ENCODE results near the gene CTSD.

CTSD gene

DNA sequence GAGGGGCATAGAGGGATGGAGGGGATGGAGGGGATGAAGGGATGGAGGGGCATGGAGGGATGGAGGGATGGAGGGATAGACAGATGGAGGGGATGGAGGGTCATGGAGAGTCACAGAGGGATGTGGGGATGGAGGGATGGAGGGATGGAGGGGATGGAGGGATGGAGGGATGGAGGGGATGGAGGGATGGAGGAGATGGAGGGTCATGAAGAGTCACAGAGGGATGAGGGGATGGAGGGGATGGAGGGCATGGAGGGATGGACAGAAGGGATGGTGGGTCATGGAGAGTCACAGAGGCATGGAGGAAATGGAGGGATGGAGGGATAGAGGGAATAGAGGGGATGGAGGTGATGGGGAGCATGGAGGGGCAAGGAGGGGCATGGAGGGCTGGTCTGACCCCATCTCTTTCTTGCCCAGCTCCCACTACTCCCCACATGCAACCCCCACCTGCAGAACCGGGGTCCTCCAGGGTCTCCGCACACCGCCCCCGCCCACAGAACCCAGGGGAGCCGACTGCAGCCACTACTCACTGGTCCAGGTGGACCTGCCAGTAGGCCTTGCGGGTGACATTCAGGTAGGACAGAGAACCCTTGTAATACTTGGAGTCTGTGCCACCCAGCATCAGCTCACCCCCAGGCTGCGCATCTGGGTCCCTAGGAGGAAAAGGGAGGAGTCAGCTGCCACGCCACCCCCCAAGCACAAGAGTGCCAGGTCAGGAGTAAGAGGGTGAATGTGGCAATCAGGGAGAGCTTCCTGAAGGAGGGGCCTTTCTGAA, 9.2 kb downstream of the CTSD start:
- no peak for DNase-seq

GRCh38 chr11:1753929-1754305, 9.8 kb downstream of the CTSD start:
- DNase-seq = no peak

DNA sequence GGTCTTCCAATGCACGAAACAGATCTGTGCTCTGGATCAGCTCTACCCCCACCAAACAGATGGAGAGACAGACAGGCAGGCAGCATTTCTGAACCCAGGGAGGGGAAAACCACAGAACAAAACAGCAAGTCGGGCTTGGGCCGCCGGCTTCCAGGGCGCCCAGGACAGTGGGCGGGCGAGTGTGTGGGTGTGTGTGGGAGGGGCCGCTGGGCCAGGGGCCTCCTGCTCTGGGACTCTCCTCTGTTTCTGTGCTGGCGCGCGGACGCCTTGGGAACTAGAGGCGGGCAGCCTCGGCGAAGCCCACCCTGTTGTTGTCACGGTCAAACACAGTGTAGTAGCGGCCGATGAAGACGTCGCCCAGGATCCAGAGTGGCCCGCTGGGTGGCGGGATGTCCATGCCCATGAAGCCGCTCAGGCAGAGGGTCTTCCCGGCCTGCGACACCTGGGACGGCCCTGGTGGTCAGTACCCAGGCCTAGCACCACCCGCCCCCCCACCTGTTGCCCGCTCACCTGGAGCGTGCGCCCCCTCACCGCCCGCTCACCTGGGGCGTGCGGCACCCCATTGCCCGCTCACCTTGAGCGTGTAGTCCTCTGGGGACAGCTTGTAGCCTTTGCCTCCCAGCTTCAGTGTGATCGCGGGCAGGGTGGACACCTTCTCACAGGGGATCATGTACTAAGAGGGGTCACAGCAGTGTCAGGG, 10.3 kb downstream of the CTSD start:
- DNase-seq = no peak

DNA sequence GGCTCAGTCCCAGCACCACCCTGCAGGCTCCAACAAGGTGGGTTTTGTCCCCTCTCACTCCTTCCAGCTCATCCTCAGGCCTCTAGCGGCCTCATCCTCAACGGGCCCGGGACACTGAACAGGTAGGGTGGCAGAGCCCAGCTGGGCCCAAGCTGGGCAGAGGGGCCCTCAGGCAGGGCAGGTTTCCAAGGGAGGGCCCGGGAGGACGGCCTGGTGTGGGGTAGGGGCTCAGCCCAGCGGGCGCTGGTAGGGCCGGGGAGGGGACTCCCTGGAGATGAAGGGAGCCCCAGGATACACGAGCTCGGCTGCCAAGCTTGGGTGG, 10.9 kb downstream of the CTSD start:
- DNase-seq = no peak

DNA sequence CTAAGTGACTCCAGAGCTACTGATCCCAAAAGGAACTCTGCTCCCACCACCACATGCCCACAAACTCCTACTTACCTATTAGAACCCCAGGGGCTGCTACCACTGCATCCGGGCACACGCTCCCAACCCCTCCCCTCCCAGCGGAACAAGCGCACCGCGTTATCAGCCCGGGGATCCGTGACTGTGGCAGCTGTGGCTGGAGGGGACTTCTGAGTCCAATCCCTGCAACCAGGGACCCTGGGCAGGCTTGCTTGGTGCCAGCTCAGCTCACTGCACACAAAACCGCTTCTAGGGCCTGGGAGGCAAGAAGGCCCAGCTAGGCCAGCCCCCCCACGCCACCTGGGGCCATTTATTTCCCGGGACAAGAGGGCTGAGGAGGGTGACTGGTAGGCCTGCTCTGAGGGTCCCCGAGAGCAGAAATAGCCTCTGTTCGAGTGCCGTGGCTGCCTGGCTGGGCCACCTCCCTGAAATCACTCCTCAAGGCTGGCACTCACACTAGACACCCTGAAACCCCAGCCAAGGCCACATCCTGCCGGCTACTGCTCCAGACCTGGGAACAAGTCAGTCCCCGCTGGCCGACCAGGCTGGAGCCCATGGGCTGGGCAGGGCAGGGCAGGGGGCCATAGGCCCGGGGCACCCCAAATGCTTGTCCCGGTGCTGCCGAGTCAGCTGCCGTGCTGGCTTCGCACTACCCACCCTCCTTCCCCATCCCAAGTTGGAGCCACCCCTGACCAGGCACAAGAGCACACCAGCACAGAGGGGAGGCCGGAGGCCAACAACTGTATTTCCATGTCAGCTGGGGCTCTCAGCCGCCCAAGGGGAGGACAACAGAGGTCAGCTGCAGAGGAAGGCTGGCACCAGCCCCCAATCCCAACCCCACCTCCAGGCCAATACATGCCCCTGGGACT, 11.5 kb downstream of the CTSD start:
- DNase-seq = no peak

- DNase-seq = no peak
These were observed 12.2 kb downstream of the CTSD start for GRCh38 chr11:1751531-1751921.

- no peak for DNase-seq
These were observed 12.7 kb downstream of the CTSD start for GRCh38 chr11:1750840-1751530.

GRCh38 chr11:1750481-1750839, 13.3 kb downstream of the CTSD start, which contains the start of gene IFITM10:
IFITM10 (minus strand) TSS chr11:1750595; CDS start chr11:1750442, 153 bp downstream.
- no peak for DNase-seq

DNA sequence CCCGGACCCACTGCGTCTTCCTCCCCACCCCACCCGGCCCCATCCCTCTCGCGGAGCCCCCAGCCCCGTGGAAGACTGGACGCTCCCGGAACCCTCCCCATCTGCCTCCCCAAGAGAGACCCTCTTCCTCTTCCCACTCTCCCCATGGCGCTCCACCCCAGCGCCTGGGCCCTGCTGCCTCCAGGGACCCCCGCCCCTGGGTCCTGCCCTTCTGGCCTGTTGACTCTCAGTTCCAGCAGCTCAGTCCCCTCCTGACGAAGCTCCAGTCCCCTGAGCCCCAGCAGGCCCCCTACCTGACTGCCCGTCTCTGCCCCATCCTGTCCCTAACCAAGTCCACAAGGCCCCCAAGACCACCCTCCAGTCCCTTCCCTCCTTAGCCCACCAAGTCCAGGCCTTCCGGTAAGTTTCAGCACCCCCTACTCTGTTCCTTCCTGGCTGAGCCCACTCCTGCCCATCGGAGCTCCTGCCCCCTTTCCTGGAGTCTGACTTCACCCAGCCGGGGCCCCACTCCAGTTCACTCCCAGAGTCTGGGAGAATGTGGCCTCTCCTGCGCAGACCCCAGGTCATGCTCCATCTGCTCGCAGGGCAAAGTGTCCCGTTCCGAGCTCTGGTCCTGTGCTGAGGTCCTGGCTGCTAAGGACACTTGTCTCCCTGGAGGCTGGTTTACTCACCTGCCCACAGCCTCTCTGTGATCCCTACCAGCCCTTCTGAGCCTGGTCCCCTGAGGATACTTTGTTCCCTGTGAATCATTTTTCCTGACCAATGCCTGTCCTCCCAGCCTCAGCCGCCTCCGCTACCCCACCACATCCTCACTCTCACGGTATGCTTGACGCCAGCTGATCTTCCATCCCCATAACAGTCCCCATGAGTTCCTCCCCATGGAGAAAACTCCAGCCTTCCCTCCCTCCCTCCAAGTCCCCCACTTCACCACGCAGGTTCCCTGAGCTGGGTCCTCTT, 14.1 kb downstream of the CTSD start:
- no peak for DNase-seq

GRCh38 chr11:1748636-1749394, 14.9 kb downstream of the CTSD start:
- DNase-seq = no peak

GRCh38 chr11:1747753-1748635, 15.7 kb downstream of the CTSD start:
- DNase-seq = no peak

DNA sequence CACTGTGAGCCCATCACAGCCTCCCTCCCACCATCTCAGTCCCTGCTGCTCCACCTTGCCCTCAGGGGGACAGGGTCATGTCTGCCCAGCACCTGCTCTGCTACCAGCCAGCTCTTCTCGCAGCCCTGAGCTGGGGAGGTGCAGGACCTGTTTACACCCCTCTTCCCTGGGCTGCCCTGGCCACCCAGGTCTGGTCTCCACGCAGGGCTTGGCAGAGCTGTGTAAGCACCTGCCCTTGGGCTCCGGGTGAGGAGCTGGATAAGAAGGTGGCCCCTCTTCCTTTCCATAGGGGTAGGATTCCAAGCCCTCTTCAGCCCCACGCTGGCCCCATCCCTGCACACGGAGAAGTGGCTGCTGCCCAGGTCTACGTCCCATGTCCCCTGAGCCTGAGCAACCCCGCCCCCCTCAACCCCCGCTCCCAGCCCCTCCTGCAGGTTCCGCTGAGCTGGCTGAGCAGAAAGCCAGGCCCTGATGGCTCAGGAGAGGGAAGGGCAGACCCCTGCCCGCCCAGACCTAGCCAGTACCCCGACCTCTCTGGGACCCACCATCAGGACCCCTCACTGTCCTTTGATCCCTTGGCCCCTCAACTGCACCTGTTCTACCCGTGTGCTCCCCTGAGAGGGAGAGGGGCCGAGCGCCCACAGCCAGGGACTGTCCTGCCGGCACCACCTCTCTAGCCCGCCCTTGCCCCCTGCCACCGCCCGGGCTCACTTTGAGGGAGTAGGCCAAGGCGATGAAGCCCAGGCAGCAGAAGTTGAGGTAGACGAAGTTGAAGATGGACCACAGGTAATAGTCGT, 16.6 kb downstream of the CTSD start:
- no peak for DNase-seq

DNA sequence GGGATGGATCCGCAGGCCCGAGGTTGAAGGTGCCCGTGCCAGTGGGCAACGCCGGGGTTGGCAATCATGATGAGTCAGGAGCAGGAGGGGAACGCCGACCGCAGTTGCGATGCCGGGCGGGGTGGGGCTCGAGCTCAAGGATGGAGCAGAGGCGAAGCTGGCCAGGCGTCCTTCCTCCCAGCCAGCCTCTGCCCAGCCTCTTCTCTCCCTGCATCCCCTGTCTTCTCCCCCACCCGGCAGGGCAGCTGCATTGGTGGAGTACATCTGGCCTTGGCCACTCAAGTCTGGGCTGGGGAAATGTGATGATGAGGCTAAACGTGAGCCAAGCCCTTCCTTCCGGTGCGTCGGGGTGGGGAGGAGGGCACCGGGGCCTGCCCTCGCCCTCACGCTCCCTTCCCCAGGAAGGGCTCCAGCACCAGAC, 17.2 kb downstream of the CTSD start:
- no peak for DNase-seq

DNA sequence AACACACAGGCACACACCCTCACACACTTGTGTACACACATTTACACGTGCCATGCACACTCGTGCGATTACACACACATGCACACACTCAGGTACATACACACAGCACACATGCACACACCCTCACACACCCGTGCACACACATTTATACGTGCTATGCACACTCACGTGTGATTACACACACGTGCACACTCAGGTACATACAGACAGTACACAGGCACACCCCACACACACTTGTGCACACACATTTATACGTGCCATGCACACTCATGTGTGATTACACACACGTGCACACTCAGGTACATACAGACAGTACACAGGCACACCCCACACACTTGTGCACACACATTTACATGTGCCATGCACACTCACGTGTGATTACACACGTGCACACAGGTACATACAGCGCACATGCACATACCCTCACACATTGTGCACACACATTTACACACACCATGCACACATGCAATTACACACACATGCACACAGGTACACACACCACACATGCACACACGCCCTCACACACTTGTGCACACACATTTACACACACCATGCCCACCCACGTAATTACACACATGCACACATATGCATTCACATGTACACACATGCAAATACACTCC, 17.9 kb downstream of the CTSD start:
- DNase-seq = no peak

DNA sequence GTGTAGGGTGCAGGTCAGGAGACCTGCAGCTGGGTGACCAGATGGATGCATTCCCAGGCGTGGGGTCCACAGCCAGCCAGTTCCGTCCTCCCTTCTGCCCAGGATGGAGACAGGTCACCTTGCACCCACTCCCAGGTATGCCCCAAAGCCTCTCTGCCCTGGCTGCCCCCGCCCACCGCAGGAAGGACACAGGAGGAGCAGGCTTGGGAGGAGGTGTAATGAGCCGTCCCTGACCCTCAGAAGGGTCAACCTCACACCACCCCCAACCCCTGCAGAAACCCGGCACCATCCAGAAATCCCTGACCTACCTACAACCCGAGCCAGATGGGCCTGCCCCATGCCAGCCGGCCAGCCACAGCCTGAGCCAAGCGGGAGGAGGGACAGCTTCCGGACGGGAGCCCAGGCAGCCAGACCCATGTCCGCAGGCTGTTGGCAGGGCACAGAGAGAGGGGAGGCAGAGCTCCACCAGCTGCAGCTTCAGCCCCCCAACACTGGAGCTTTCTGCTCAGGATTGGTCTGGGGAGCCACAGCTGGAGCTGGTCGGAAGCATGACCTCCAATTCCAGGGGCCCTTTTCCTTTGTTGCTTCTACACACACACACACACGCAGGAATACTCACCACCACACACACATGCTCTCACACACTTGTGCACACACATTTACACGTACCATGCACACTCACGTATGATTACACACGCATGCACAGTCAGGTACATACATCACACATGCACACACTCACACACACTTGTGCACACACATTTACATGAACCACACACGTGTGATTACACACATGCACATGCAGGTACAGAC, 18.6 kb downstream of the CTSD start:
- no peak for DNase-seq

- no peak for DNase-seq
These were observed 19.4 kb downstream of the CTSD start for GRCh38 chr11:1744137-1744886.

GRCh38 chr11:1743585-1744136, 20.1 kb downstream of the CTSD start:
- DNase-seq = no peak

All from NCI-H1694 (cell line).